SK-N-SH (cell line): ENCODE data around the gene ZFP92. TPM values are rescaled to one million over a fixed set of nuclear protein-coding genes. Genes with fewer than 3 reads are reported as not detected.

ENCODE experiments used
- CTCF ChIA-PET: fragments of 300-600, 350-600 bp; formaldehyde crosslinking; extraction: SDS; loops from one replicate; lab custom pipeline; 2021; lab: Yijun Ruan, JAX
- POLR2A ChIA-PET: fragments of 350-600 bp; sonication (Branson Sonifier 250); formaldehyde crosslinking; extraction: SDS; loops from one replicate; lab custom pipeline; 2020; ENCODE audit warnings: antibody characterized with exemption, inconsistent platforms; lab: Yijun Ruan, JAX
- DNase-seq: peaks from one replicate; pipeline ENCODE4 v3.0.0; 2012
- H2AFZ ChIP-seq: fragments of 200-600 bp; sonication (generic); 2 replicates; pipeline ENCODE4 v1.8.1; 2016; ENCODE audit warnings: antibody characterized with exemption, mild to moderate bottlenecking, low read depth
- H3F3A ChIP-seq: fragments of 200-600 bp; sonication (generic); replicated peaks from 2 replicates; pipeline ENCODE3; 2016; ENCODE audit warnings: antibody characterized with exemption, mild to moderate bottlenecking; ENCODE audit not compliant: insufficient read depth
- H3K27ac ChIP-seq, 2 experiments: fragments of 200-500 bp in 1 of 2; fragments of 200-600 bp in 1 of 2; sonication (Bioruptor generic) in 1 of 2; sonication (generic), shearing (Covaris generic) in 1 of 2; 2 replicates each; pipeline versions ENCODE4 v1.5.1 to v1.6.1; 2014 to 2016; ENCODE audit warnings: low read depth in 2 of 2, inconsistent platforms in 1 of 2, low read length in 1 of 2, mild to moderate bottlenecking in 1 of 2, mixed read lengths in 1 of 2
- H3K27me3 ChIP-seq: fragments of 200-600 bp; sonication (generic), shearing (Covaris generic); 2 replicates; pipeline ENCODE4 v1.6.1; 2016; ENCODE audit warnings: mixed run types; ENCODE audit not compliant: insufficient read depth
- H3K36me3 ChIP-seq, 2 experiments: fragments of 200-500 bp in 1 of 2; fragments of 200-600 bp in 1 of 2; sonication (Bioruptor generic) in 1 of 2; sonication (generic) in 1 of 2; replicated peaks in 1 of 2; 2 replicates each; pipeline versions ENCODE3 to v1.5.1; 2014 to 2016; ENCODE audit warnings: low read length in 1 of 2, mild to moderate bottlenecking in 1 of 2; ENCODE audit not compliant: insufficient read depth in 2 of 2, control insufficient read depth in 1 of 2
- H3K4me1 ChIP-seq, 2 experiments: fragments of 200-500 bp in 1 of 2; fragments of 200-600 bp in 1 of 2; sonication (Bioruptor generic) in 1 of 2; sonication (generic), shearing (Covaris generic) in 1 of 2; 2 replicates each; pipeline versions ENCODE4 v1.5.1 to v1.6.1; 2014 to 2016; ENCODE audit warnings: low read depth in 1 of 2, low read length in 1 of 2, mixed run types in 1 of 2; ENCODE audit not compliant: insufficient read depth in 2 of 2, control insufficient read depth in 1 of 2
- H3K4me2 ChIP-seq: fragments of 200-600 bp; sonication (generic), shearing (Covaris generic); 2 replicates; pipeline ENCODE4 v1.6.1; 2017; ENCODE audit warnings: mixed run types
- H3K4me3 ChIP-seq, 2 experiments: fragments of 200-500 bp in 1 of 2; fragments of 200-600 bp in 1 of 2; sonication (Bioruptor generic) in 1 of 2; sonication (generic), shearing (Covaris generic) in 1 of 2; 2 replicates each; pipeline versions ENCODE4 v1.5.1 to v1.8.1; 2014 to 2016; ENCODE audit warnings: low read depth in 2 of 2, inconsistent platforms in 1 of 2, low read length in 1 of 2, mild to moderate bottlenecking in 1 of 2, mixed read lengths in 1 of 2, moderate library complexity in 1 of 2
- H3K79me2 ChIP-seq: fragments of 200-600 bp; sonication (generic); 2 replicates; pipeline ENCODE4 v1.8.1; 2017; ENCODE audit warnings: mild to moderate bottlenecking; ENCODE audit not compliant: insufficient read depth
- H3K9ac ChIP-seq: fragments of 200-600 bp; sonication (generic); 2 replicates; pipeline ENCODE4 v1.6.1; 2017; ENCODE audit warnings: mixed run types
- H3K9me2 ChIP-seq: fragments of 200-600 bp; sonication (generic); 2 replicates; pipeline ENCODE4 v1.6.1; 2017; ENCODE audit warnings: mixed run types
- H3K9me3 ChIP-seq: fragments of 200-600 bp; sonication (generic); 2 replicates; pipeline ENCODE4 v1.6.1; 2017; ENCODE audit warnings: mixed run types, mild to moderate bottlenecking, moderate library complexity
- H4K20me1 ChIP-seq: fragments of 200-600 bp; sonication (generic); 2 replicates; pipeline ENCODE4 v1.6.1; 2017; ENCODE audit warnings: mild to moderate bottlenecking, mixed run types; ENCODE audit not compliant: insufficient read depth
- CTCF ChIP-seq: fragments of 200-600 bp; sonication (generic); IDR thresholded peaks from 2 replicates; pipeline ENCODE4 v1.6.1; 2017; ENCODE audit warnings: antibody characterized with exemption, mild to moderate bottlenecking, moderate library complexity
- RAD21 ChIP-seq: IDR thresholded peaks from 2 replicates; pipeline ENCODE4 v1.6.1; 2012; ENCODE audit warnings: mild to moderate bottlenecking, low read length
- SIN3A ChIP-seq: IDR thresholded peaks from 2 replicates; pipeline ENCODE4 v1.6.1; 2012; ENCODE audit warnings: low read depth, mild to moderate bottlenecking, low read length, moderate library complexity, borderline replicate concordance
- TCF12 ChIP-seq: IDR thresholded peaks from 2 replicates; pipeline ENCODE4 v1.4.0; 2012
- TEAD4 ChIP-seq: IDR thresholded peaks from 2 replicates; pipeline ENCODE4 v1.4.0; 2012; ENCODE audit warnings: mild to moderate bottlenecking, borderline replicate concordance; ENCODE audit not compliant: insufficient read depth
- USF2 ChIP-seq: fragments of 150-350 bp; IDR thresholded peaks from 2 replicates; pipeline ENCODE4 v1.6.1; 2017; ENCODE audit warnings: antibody characterized with exemption, low read length, low read depth, borderline replicate concordance
- WGBS: methylation state at CpG from one replicate; pipeline ENCODE4 v1.1.6; 2017; ENCODE audit warnings: low lambda C conversion rate; 5-methylcytosine and 5-hydroxymethylcytosine counted together
- polyA plus RNA-seq, 3 experiments: library from polyadenylated mRNA; depleted of rRNA; stranded (reverse); fragments of >200 nt; gene quantifications; 2 replicates each; pipeline ENCODE4 v1.2.3, GENCODE V29; 2012

Gene ZFP92
- polyA plus RNA-seq, 1 of the 3 experiments (the other 2 are of a cell fraction) = 0.28 TPM

GRCh38 chrX:153410888-153411254, 401 bp upstream of the ZFP92 start:
- H3K4me3 ChIP-seq = peak overlapping the region; percentile 50 to 53; a peak in 3 of 4 replicates
- no peaks in the 10 kb centered on the region for H3K9me3 ChIP-seq
- no peaks in the 10 kb centered on the region for H3F3A ChIP-seq
- H3K79me2 ChIP-seq = no peaks in the 10 kb centered on the region
- no peak for TF ChIP-seq TCF12
- no peak for TF ChIP-seq CTCF
- H2AFZ ChIP-seq = no peak overlapping the region
- ChIA-PET CTCF (interaction anchor here (1.5 kb wide), 1 partner anchor 11 kb away, joined by 7 read pairs; no protein-coding TSS in a partner anchor), POLR2A (no interaction called here)
- H3K9me2 ChIP-seq = no peaks in the 10 kb centered on the region
- H3K27ac ChIP-seq = no peak overlapping the region
- H3K4me1 ChIP-seq = peaks cover 0 to 7% of the 10 kb centered on the region in 2 experiments; a peak in 1 of 4 replicates
- no peak overlapping the region for H3K4me2 ChIP-seq
- H3K9ac ChIP-seq = no peak overlapping the region
- 29% methylated on average over 7 of the region's 12 CpGs for WGBS
- no peak for DNase-seq
- H4K20me1 ChIP-seq = no peaks in the 10 kb centered on the region
- no peaks in the 10 kb centered on the region for H3K36me3 ChIP-seq
- H3K27me3 ChIP-seq = peaks cover 37% of the 10 kb centered on the region

GRCh38 chrX:153411988-153412574, 809 bp downstream of the ZFP92 start:
- Histone ChIP-seq H3K36me3 (no peaks in the 10 kb centered on the region), H3K9ac (peak overlapping the region; percentile 39; the same call in 1 of the 2 replicates), H3K9me2 (no peaks in the 10 kb centered on the region), H3K4me3 (peak overlapping the region; percentile 50 to 53; a peak in 3 of 4 replicates), H4K20me1 (no peaks in the 10 kb centered on the region), H3K4me2 (peak overlapping the region; percentile 66), H3K9me3 (no peaks in the 10 kb centered on the region), H3K27ac (no peak overlapping the region), H3F3A (no peaks in the 10 kb centered on the region), H3K79me2 (no peaks in the 10 kb centered on the region), H2AFZ (0 out of 2 replicates have a peak overlapping the region, but pooled peaks have one; percentile 6), H3K4me1 (peaks cover 0 to 7% of the 10 kb centered on the region in 2 experiments; a peak in 1 of 4 replicates), H3K27me3 (peaks cover 24% of the 10 kb centered on the region)
- TF ChIP-seq USF2 = no peak
- ChIA-PET CTCF (interaction anchor here (1.5 kb wide), 1 partner anchor 13 kb away, joined by 7 read pairs; no protein-coding TSS in a partner anchor), POLR2A (no interaction called here)
- 21% methylated on average over 13 of the region's 17 CpGs for WGBS
- DNase-seq = peak; percentile 52

GRCh38 chrX:153412746-153413720, 1.8 kb downstream of the ZFP92 start:
- Histone ChIP-seq H3F3A (no peaks in the 10 kb centered on the region), H3K4me2 (no peak overlapping the region), H3K9me2 (no peaks in the 10 kb centered on the region), H3K27ac (no peak overlapping the region), H3K79me2 (no peaks in the 10 kb centered on the region), H3K9me3 (no peaks in the 10 kb centered on the region), H3K9ac (no peak overlapping the region), H3K4me3 (no peak overlapping the region), H3K4me1 (peaks cover 0 to 7% of the 10 kb centered on the region in 2 experiments; a peak in 1 of 4 replicates), H4K20me1 (no peaks in the 10 kb centered on the region), H2AFZ (no peak overlapping the region), H3K27me3 (peaks cover 19% of the 10 kb centered on the region), H3K36me3 (no peaks in the 10 kb centered on the region)
- CTCF ChIA-PET = interaction anchor here (0.8 to 1.2 kb wide), 5 partner anchors 14 to 454 kb away, joined by 3 to 4 read pairs (median 3); partner anchors contain the start of gene TREX2
- DNase-seq = peak; percentile 48
- WGBS = 57% methylated on average over 8 of the region's 23 CpGs
- peak; percentile 24; the same call in 1 of the 2 replicates for TF ChIP-seq CTCF
- no peak for TF ChIP-seq TEAD4
- TF ChIP-seq SIN3A = no peak
- peak; percentile 43; the same call in 1 of the 2 replicates for TF ChIP-seq RAD21
- POLR2A ChIA-PET = no interaction called here
